ENCODE data around the gene NAPA.

GRCh38 chr19:47486900-47487299, 28.0 kb downstream of the NAPA start:
- TF ChIP-seq POLR2A (IDR thresholded peaks at IDR 0.05) = no peak
- TF ChIP-seq, protein P1, sequence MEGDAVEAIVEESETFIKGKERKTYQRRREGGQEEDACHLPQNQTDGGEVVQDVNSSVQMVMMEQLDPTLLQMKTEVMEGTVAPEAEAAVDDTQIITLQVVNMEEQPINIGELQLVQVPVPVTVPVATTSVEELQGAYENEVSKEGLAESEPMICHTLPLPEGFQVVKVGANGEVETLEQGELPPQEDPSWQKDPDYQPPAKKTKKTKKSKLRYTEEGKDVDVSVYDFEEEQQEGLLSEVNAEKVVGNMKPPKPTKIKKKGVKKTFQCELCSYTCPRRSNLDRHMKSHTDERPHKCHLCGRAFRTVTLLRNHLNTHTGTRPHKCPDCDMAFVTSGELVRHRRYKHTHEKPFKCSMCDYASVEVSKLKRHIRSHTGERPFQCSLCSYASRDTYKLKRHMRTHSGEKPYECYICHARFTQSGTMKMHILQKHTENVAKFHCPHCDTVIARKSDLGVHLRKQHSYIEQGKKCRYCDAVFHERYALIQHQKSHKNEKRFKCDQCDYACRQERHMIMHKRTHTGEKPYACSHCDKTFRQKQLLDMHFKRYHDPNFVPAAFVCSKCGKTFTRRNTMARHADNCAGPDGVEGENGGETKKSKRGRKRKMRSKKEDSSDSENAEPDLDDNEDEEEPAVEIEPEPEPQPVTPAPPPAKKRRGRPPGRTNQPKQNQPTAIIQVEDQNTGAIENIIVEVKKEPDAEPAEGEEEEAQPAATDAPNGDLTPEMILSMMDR (IDR thresholded peaks at IDR 0.05) = no peak
